ENCODE results near the gene CSTPP1.

GRCh38 chr11:46977038-46977813 is 40.7 kb downstream of the CSTPP1 start:
- no peak for TF ChIP-seq POLR2A (IDR thresholded peaks at IDR 0.05)
- TF ChIP-seq CTCF (IDR thresholded peaks at IDR 0.05): no peak
